Spleen (tissue), 7 donors: ENCODE data around the gene PNKD.

ENCODE experiments used
- CTCF ChIP-seq, 11 experiments: fragments of 200-600 bp in 7 of 11; fragments of 450-650 bp in 4 of 11; sonication (generic) in 4 of 11; IDR thresholded peaks in 8 of 11; conservative IDR thresholded peaks in 3 of 11; 1 replicate in 7 of 11; 2 replicates in 4 of 11; pipeline versions ENCODE4 v1.4.0 to v1.8.0; 2016 to 2021; ENCODE audit warnings: antibody characterized with exemption in 11 of 11, inconsistent platforms in 4 of 11, mild to moderate bottlenecking in 1 of 11
- POLR2AphosphoS5 ChIP-seq, 3 donors: sonication (generic); formaldehyde crosslinking; IDR thresholded peaks; one replicate each; pipeline ENCODE4 v1.5.1; 2017; ENCODE audit warnings: antibody characterized with exemption in 3 of 3
- donor health status: DM: no; HTN: no; CAD: no; lungs with moderate emphysema.
- donor health status: DM: no; HTN: no; CAD: no.
- donor health status: DM: no; HTN: no; CAD: no.

GRCh38 chr2:218322768-218323525 is 52.6 kb downstream of the PNKD start:
- no peak for TF ChIP-seq CTCF (IDR thresholded peaks at IDR 0.05 in 8 of 11, conservative IDR thresholded peaks at IDR 0.05 in 3 of 11)
- TF ChIP-seq POLR2AphosphoS5 (IDR thresholded peaks at IDR 0.05) = peak; percentile 67 to 84 (median 80)
